Measurements from ENCODE around the gene SH2D6.
"Not testable (repeated sequence)": the region's sequence is repeated elsewhere in the genome, so short reads cannot be mapped to it uniquely, and the experiment has no call there.

Gene SH2D6

GRCh38 chr2:85399183-85399455, 19.4 kb upstream of the SH2D6 start:
- no peak for DNase-seq

- DNase-seq: no peak
These were observed 18.5 kb upstream of the SH2D6 start for GRCh38 chr2:85400023-85400422.

GRCh38 chr2:85400541-85401463, 17.7 kb upstream of the SH2D6 start:
- DNase-seq: no peak

- no peak for DNase-seq
These were observed 17.1 kb upstream of the SH2D6 start for GRCh38 chr2:85401464-85401805.

GRCh38 chr2:85401844-85402243, 16.7 kb upstream of the SH2D6 start:
- DNase-seq: no peak

GRCh38 chr2:85405201-85406059, 13.1 kb upstream of the SH2D6 start:
- DNase-seq: no peak

- no peak for DNase-seq
These were observed 8.5 kb upstream of the SH2D6 start, which contains the start of gene CAPG for GRCh38 chr2:85409845-85410583. CAPG (minus strand) TSS chr2:85410366; CDS start chr2:85402145, 8,221 bp downstream.

GRCh38 chr2:85410584-85411404, 7.7 kb upstream of the SH2D6 start:
- DNase-seq: no peak

- DNase-seq: no peak
These were observed 7.1 kb upstream of the SH2D6 start for GRCh38 chr2:85411405-85411748.

GRCh38 chr2:85413592-85414420, 4.7 kb upstream of the SH2D6 start:
- DNase-seq: no peak

GRCh38 chr2:85414421-85414759, 4.1 kb upstream of the SH2D6 start:
- DNase-seq: not testable (repeated sequence)

GRCh38 chr2:85414761-85415553, 3.6 kb upstream of the SH2D6 start:
- no peak for DNase-seq

GRCh38 chr2:85415980-85416650, 2.4 kb upstream of the SH2D6 start:
- DNase-seq: no peak

GRCh38 chr2:85419009-85419675, 628 bp downstream of the SH2D6 start:
- no peak for DNase-seq

GRCh38 chr2:85420536-85421259, 2.2 kb downstream of the SH2D6 start:
- peak; percentile 67 for DNase-seq

GRCh38 chr2:85421260-85422071, 3.0 kb downstream of the SH2D6 start:
- DNase-seq: peak; percentile 57

GRCh38 chr2:85422072-85422457, 3.6 kb downstream of the SH2D6 start:
- DNase-seq: no peak

GRCh38 chr2:85423525-85423924, 5.0 kb downstream of the SH2D6 start:
- DNase-seq: no peak
